GM23338 (cell line): ENCODE measurements around the gene LGALS9B.
"Not testable (repeated sequence)": the region's sequence is repeated elsewhere in the genome, so short reads cannot be mapped to it uniquely, and the experiment has no call there.

Experiments used
- CREB1 ChIP-seq: fragments of 250-450 bp; sonication (Bioruptor Pico); IDR thresholded peaks from 2 replicates; pipeline ENCODE4 v1.5.0; 2020; ENCODE audit warnings: low read depth, mild to moderate bottlenecking, moderate library complexity
- CTCF ChIP-seq, 2 experiments: fragments of 200-600 bp in 1 of 2; sonication (generic) in 1 of 2; conservative IDR thresholded peaks; 2 replicates each; pipeline versions ENCODE4 v1.5.1 to v1.6.1; 2016 to 2017; ENCODE audit warnings: antibody characterized with exemption in 2 of 2, low read depth in 2 of 2, mild to moderate bottlenecking in 2 of 2, moderate library complexity in 1 of 2
- ETS1 ChIP-seq: IDR thresholded peaks from 2 replicates; pipeline ENCODE4 v1.6.1; 2016; ENCODE audit warnings: antibody characterized with exemption
- EZH2 ChIP-seq: fragments of 200-600 bp; sonication (generic); IDR thresholded peaks from one replicate; pipeline ENCODE4 v1.8.0; 2017; ENCODE audit warnings: antibody characterized with exemption, mild to moderate bottlenecking, low read depth; ENCODE audit not compliant: unreplicated experiment
- EZH2phosphoT487 ChIP-seq: fragments of 200-600 bp; sonication (generic); IDR thresholded peaks from one replicate; pipeline ENCODE4 v1.8.1; 2018; ENCODE audit warnings: antibody characterized with exemption; ENCODE audit not compliant: unreplicated experiment
- JUNB ChIP-seq: IDR thresholded peaks from one replicate; pipeline ENCODE4 v1.6.1; 2016; ENCODE audit warnings: antibody characterized with exemption; ENCODE audit not compliant: unreplicated experiment
- NANOG ChIP-seq: IDR thresholded peaks from 2 replicates; pipeline ENCODE4 v1.6.1; 2016; ENCODE audit warnings: antibody characterized with exemption, borderline replicate concordance
- POLR2AphosphoS5 ChIP-seq: IDR thresholded peaks from 2 replicates; pipeline ENCODE4 v1.6.1; 2016; ENCODE audit warnings: antibody characterized with exemption, low read depth
- REST ChIP-seq: IDR thresholded peaks from one replicate; pipeline ENCODE4 v1.6.1; 2018; ENCODE audit warnings: antibody characterized with exemption; ENCODE audit not compliant: unreplicated experiment
- STAT1 ChIP-seq: IDR thresholded peaks from one replicate; pipeline ENCODE4 v1.6.1; 2016; ENCODE audit warnings: antibody characterized with exemption; ENCODE audit not compliant: unreplicated experiment
- ZNF331 ChIP-seq: fragments of 250-450 bp; sonication (Bioruptor Pico); IDR thresholded peaks from 2 replicates; pipeline ENCODE4 v1.5.0; 2020; ENCODE audit warnings: low read depth, mild to moderate bottlenecking, moderate library complexity

- TF ChIP-seq CTCF (conservative IDR thresholded peaks at IDR 0.05; ENCODE audit: low read depth in 2 of 2); REST; POLR2AphosphoS5; CREB1; EZH2; ZNF331 (CRISPR knock-in tag); EZH2phosphoT487; ETS1; STAT1; JUNB; NANOG: not testable (repeated sequence)
These were observed 66.6 kb downstream of the LGALS9B start for GRCh38 chr17:20400559-20401305.
